LHCN-M2 (cell line): ENCODE measurements around the gene DPP7. TPM values are rescaled to one million over a fixed set of nuclear protein-coding genes. Genes with fewer than 3 reads are reported as not detected.

ENCODE experiments used
- DNase-seq: peaks from one replicate; pipeline ENCODE4 v3.0.0-alpha.2; 2012; ENCODE audit warnings: low read depth
- polyA plus RNA-seq: library from polyadenylated mRNA; unstranded; fragments of >200 nt; gene quantifications from one replicate; pipeline ENCODE4 v1.2.1, GENCODE V29; 2012; ENCODE audit warnings: missing spikeins
- total RNA-seq: library from RNA; depleted of rRNA; stranded (reverse); fragments of >200 nt; gene quantifications from 2 replicates; pipeline ENCODE4 v1.2.3, GENCODE V29; 2014; rRNA removed

DPP7 gene
- total RNA-seq: 81.8 and 91.5 TPM in 2 replicates
- 92.4 TPM for polyA plus RNA-seq

GRCh38 chr9:137114613-137115393, at the start of gene DPP7:
Gene DPP7, minus strand, starts transcription at chr9:137114733. Its CDS starts 20 bp downstream, at chr9:137114713.
- peak; percentile 36 for DNase-seq

GRCh38 chr9:137163805-137164204, 49.3 kb upstream of the DPP7 start:
- no peak for DNase-seq

GRCh38 chr9:137163365-137163715, 48.8 kb upstream of the DPP7 start:
- no peak for DNase-seq

GRCh38 chr9:137162505-137163364, 48.2 kb upstream of the DPP7 start:
- no peak for DNase-seq

- no peak for DNase-seq
These were observed 47.3 kb upstream of the DPP7 start for GRCh38 chr9:137161558-137162486.

GRCh38 chr9:137160716-137161557, 46.4 kb upstream of the DPP7 start:
- no peak for DNase-seq

- no peak for DNase-seq
These were observed 45.5 kb upstream of the DPP7 start for GRCh38 chr9:137160054-137160425.

GRCh38 chr9:137159105-137160053, 44.8 kb upstream of the DPP7 start:
- no peak for DNase-seq

GRCh38 chr9:137158625-137159024, 44.1 kb upstream of the DPP7 start:
- no peak for DNase-seq

GRCh38 chr9:137157618-137158415, 43.3 kb upstream of the DPP7 start:
- DNase-seq: no peak

GRCh38 chr9:137156567-137157375, 42.2 kb upstream of the DPP7 start:
- no peak for DNase-seq

- DNase-seq: no peak
These were observed 38.4 kb upstream of the DPP7 start for GRCh38 chr9:137152844-137153405.

- DNase-seq: no peak
These were observed 36.3 kb upstream of the DPP7 start for GRCh38 chr9:137150617-137151457.

GRCh38 chr9:137149942-137150616, 35.5 kb upstream of the DPP7 start:
- no peak for DNase-seq

GRCh38 chr9:137149363-137149762, 34.8 kb upstream of the DPP7 start:
- DNase-seq: no peak

- no peak for DNase-seq
These were observed 34.1 kb upstream of the DPP7 start for GRCh38 chr9:137148661-137149060.
